ENCODE results near the gene NNAT.

DNA sequence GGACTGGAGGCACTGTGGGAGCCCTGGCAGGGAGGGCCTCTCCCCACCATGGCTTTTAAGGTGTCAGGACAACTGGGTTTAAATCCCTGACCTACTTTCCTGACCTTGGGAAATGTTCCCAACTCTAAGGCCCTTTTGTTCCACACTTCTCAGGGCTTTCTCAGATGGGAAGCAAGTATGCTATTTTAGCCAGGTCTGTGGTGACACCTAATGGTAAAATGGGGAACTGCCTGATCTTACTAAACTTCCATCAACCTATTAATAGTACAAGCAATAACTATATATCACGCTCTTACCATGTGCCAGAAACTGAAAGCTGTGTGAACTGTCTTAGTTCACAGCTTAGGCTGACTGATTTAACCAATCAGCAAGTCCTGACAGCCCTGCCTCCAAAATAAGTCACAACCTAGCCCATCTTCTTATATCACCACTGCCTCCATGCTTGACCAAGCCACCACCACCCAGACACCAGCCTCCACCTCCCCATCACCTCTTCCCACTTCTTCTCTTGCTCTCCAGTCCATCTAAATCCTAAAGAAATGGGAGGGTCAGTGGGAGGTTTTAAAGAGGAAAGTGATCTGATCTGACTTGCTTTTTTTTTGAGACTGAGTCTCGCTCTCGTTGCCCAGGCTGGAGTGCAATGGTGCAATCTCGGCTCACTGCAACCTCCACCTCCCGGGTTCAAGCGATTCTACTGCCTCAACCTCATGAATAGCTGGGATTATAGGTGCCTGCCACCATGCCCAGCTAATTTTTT, 13.5 kb downstream of the NNAT start:
- TF ChIP-seq POLR2A (IDR thresholded peaks at IDR 0.05), result no peak
- TF ChIP-seq, protein P1, sequence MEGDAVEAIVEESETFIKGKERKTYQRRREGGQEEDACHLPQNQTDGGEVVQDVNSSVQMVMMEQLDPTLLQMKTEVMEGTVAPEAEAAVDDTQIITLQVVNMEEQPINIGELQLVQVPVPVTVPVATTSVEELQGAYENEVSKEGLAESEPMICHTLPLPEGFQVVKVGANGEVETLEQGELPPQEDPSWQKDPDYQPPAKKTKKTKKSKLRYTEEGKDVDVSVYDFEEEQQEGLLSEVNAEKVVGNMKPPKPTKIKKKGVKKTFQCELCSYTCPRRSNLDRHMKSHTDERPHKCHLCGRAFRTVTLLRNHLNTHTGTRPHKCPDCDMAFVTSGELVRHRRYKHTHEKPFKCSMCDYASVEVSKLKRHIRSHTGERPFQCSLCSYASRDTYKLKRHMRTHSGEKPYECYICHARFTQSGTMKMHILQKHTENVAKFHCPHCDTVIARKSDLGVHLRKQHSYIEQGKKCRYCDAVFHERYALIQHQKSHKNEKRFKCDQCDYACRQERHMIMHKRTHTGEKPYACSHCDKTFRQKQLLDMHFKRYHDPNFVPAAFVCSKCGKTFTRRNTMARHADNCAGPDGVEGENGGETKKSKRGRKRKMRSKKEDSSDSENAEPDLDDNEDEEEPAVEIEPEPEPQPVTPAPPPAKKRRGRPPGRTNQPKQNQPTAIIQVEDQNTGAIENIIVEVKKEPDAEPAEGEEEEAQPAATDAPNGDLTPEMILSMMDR (IDR thresholded peaks at IDR 0.05 in 8 of 11, conservative IDR thresholded peaks at IDR 0.05 in 3 of 11), result peak; percentile 80 to 97 (median 90)
- TF ChIP-seq POLR2AphosphoS5 (IDR thresholded peaks at IDR 0.05), result no peak

Data from spleen (tissue), 7 donors.